H1 (cell line): ENCODE measurements around the gene KMT2A. TPM values are rescaled to one million over a fixed set of nuclear protein-coding genes. Genes with fewer than 3 reads are reported as not detected.

Source experiments
- CHD2 ChIP-seq: IDR thresholded peaks from 2 replicates; pipeline ENCODE4 v1.6.1; 2012; ENCODE audit warnings: low read length, improper control_type of control experiment
- CHD7 ChIP-seq: fragments of 300-600 bp; sonication (generic); IDR thresholded peaks from 2 replicates; pipeline ENCODE4 v1.7.1; 2012; ENCODE audit warnings: low read length, moderate library complexity, mild to moderate bottlenecking, inconsistent platforms; ENCODE audit not compliant: insufficient replicate concordance
- EP300 ChIP-seq, 2 experiments: IDR thresholded peaks; 1 replicate in 1 of 2; 2 replicates in 1 of 2; pipeline ENCODE4 v1.6.1; 2011 to 2012; ENCODE audit warnings: low read depth in 2 of 2, low read length in 2 of 2, mild to moderate bottlenecking in 2 of 2, borderline replicate concordance in 1 of 2, inconsistent platforms in 1 of 2, moderate library complexity in 1 of 2
- FOSL1 ChIP-seq: IDR thresholded peaks from 2 replicates; pipeline ENCODE4 v1.6.1; 2011; ENCODE audit warnings: mild to moderate bottlenecking, low read depth, low read length, moderate library complexity; ENCODE audit not compliant: insufficient read depth
- POLR2A ChIP-seq, 2 experiments: IDR thresholded peaks; 1 replicate in 1 of 2; 2 replicates in 1 of 2; pipeline ENCODE4 v1.6.1; 2011; ENCODE audit warnings: low read depth in 2 of 2, low read length in 2 of 2, mild to moderate bottlenecking in 2 of 2; ENCODE audit errors: control extremely low read depth in 1 of 2
- POU5F1 ChIP-seq: IDR thresholded peaks from 2 replicates; pipeline ENCODE4 v1.6.1; 2011; ENCODE audit warnings: low read depth, mild to moderate bottlenecking, low read length, moderate library complexity
- TAF1 ChIP-seq: IDR thresholded peaks from 2 replicates; pipeline ENCODE4 v1.6.1; 2011; ENCODE audit warnings: mild to moderate bottlenecking, low read depth, low read length
- USF2 ChIP-seq: IDR thresholded peaks from 2 replicates; pipeline ENCODE4 v1.6.1; 2011; ENCODE audit warnings: low read length, improper control_type of control experiment
- polyA plus RNA-seq, 7 experiments: library from polyadenylated mRNA; depleted of rRNA in 3 of 7; stranded (reverse) in 5 of 7; unstranded in 2 of 7; fragments of >200 nt in 5 of 7; fragments of 200-250 nt in 2 of 7; gene quantifications; 1 replicate in 5 of 7; 2 replicates in 1 of 7; 4 replicates in 1 of 7; pipeline versions ENCODE4 v1.2.1 to v1.2.3, GENCODE V29; 2011 to 2013; ENCODE audit warnings: missing spikeins in 2 of 7, mixed read lengths in 2 of 7
- total RNA-seq: library from RNA; stranded (reverse); fragmentation: NEBNext Ultra II Directional; extraction: Animal tissue kit (Norgen Biotek cat#: 25700); gene quantifications from 2 replicates; pipeline ENCODE4 v1.2.1, GENCODE V29; 2021
- TF ChIP-seq, protein P1 (sequence below): IDR thresholded peaks from 2 replicates; pipeline ENCODE4 v1.6.1; 2012; ENCODE audit warnings: inconsistent platforms

Gene KMT2A
- total and polyA plus RNA-seq, 2 of the 8 experiments (the other 6 are each of a cell fraction or from before 2014, with no cell fraction given), result 35.9 to 62.1 TPM

GRCh38 chr11:118401151-118401879, 35.0 kb upstream of the KMT2A start, which contains the start of gene ATP5MG (continued):
- TF ChIP-seq POLR2A (IDR thresholded peaks at IDR 0.05; ENCODE audit: control extremely low read depth in 1 of 2, low read depth in 2 of 2, low read length in 2 of 2), result peak; percentile 67 to 78; a peak in 2 of 3 replicates
- TF ChIP-seq EP300 (IDR thresholded peaks at IDR 0.05; ENCODE audit: borderline replicate concordance in 1 of 2, low read depth in 2 of 2, low read length in 2 of 2), result no peak
- TF ChIP-seq TAF1, result peak; percentile 68; the same call in 1 of the 2 replicates
- TF ChIP-seq, protein P1, sequence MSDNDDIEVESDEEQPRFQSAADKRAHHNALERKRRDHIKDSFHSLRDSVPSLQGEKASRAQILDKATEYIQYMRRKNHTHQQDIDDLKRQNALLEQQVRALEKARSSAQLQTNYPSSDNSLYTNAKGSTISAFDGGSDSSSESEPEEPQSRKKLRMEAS, result peak; percentile 38; the same call in 1 of the 2 replicates
- no peak for TF ChIP-seq POU5F1
- no peak for TF ChIP-seq FOSL1
- no peak for TF ChIP-seq USF2
- no peak for TF ChIP-seq CHD7
- no peak for TF ChIP-seq CHD2
